Skeletal muscle tissue (tissue), 4 donors: ENCODE data around the gene EXTL1. TPM values are rescaled to one million over a fixed set of nuclear protein-coding genes. Genes with fewer than 3 reads are reported as not detected.

ENCODE experiments used
- H3K27ac ChIP-seq: one replicate; pipeline ENCODE4 v1.7.0; 2013; ENCODE audit warnings: mild to moderate bottlenecking, low read depth, low read length, inconsistent platforms
- H3K27me3 ChIP-seq, 3 donors: one replicate each; pipeline ENCODE4 v1.7.0; 2013; ENCODE audit warnings: low read length in 3 of 3; ENCODE audit not compliant: control insufficient read depth in 3 of 3, insufficient read depth in 3 of 3
- H3K36me3 ChIP-seq, 3 donors: one replicate each; pipeline ENCODE4 v1.7.0; 2013; ENCODE audit warnings: low read length in 3 of 3; ENCODE audit not compliant: control insufficient read depth in 3 of 3, insufficient read depth in 3 of 3
- H3K4me1 ChIP-seq, 3 donors: one replicate each; pipeline ENCODE4 v1.7.0; 2013; ENCODE audit warnings: low read length in 3 of 3, mild to moderate bottlenecking in 3 of 3; ENCODE audit not compliant: control insufficient read depth in 3 of 3, insufficient read depth in 3 of 3
- H3K4me3 ChIP-seq, 3 donors: one replicate each; pipeline ENCODE4 v1.7.0; 2013; ENCODE audit warnings: low read length in 3 of 3
- H3K9ac ChIP-seq, 3 donors: one replicate each; pipeline ENCODE4 v1.7.0; 2013; ENCODE audit warnings: low read length in 3 of 3, mild to moderate bottlenecking in 3 of 3, moderate library complexity in 2 of 3, low read depth in 1 of 3
- H3K9me3 ChIP-seq, 3 donors: one replicate each; pipeline ENCODE4 v1.7.0; 2013; ENCODE audit warnings: low read length in 3 of 3; ENCODE audit not compliant: control insufficient read depth in 3 of 3
- total RNA-seq: library from RNA; depleted of rRNA; stranded (reverse); fragments of >200 nt; gene quantifications from one replicate; pipeline ENCODE4 v1.2.3, GENCODE V29; 2014
- donor health status: Osteomylitis.

The EXTL1 gene
- total RNA-seq, 1 donor from 2014 or later, result 0.52 TPM

- no peaks in the 10 kb centered on the region for H3K9me3 ChIP-seq
- peak overlapping the region in 1 of 3 donors; percentile 22 for H3K4me3 ChIP-seq
- peaks cover 24 to 48% (median 46%) of the 10 kb centered on the region in 3 donors for H3K4me1 ChIP-seq
- no peaks in the 10 kb centered on the region for H3K36me3 ChIP-seq
- H3K27me3 ChIP-seq, result peaks cover 0 to 3% (median 3%) of the 10 kb centered on the region in 3 donors
- peak overlapping the region; percentile 57 to 73 (median 65) for H3K9ac ChIP-seq
- H3K27ac ChIP-seq, result peak overlapping the region; percentile 100
These were observed 16.3 kb downstream of the EXTL1 start for GRCh38 chr1:26037904-26038303.

GRCh38 chr1:26038477-26038876 lies 16.9 kb downstream of the EXTL1 start:
- H3K27ac ChIP-seq, result peak overlapping the region; percentile 100
- no peaks in the 10 kb centered on the region for H3K9me3 ChIP-seq
- no peaks in the 10 kb centered on the region for H3K36me3 ChIP-seq
- peak overlapping the region; percentile 42 to 73 (median 65) for H3K9ac ChIP-seq
- peaks cover 24 to 52% (median 48%) of the 10 kb centered on the region in 3 donors for H3K4me1 ChIP-seq
- peaks cover 0 to 8% (median 3%) of the 10 kb centered on the region in 3 donors for H3K27me3 ChIP-seq
- no peak overlapping the region for H3K4me3 ChIP-seq

- Histone ChIP-seq H3K27me3 (peaks cover 0 to 8% (median 3%) of the 10 kb centered on the region in 3 donors), H3K36me3 (no peaks in the 10 kb centered on the region), H3K4me1 (peaks cover 24 to 55% (median 49%) of the 10 kb centered on the region in 3 donors), H3K27ac (peak overlapping the region; percentile 100), H3K4me3 (no peak overlapping the region), H3K9ac (peak overlapping the region in 2 of 3 donors; percentile 42 to 73), H3K9me3 (no peaks in the 10 kb centered on the region)
These were observed 17.3 kb downstream of the EXTL1 start for GRCh38 chr1:26038904-26039303.

- Histone ChIP-seq H3K4me3 (no peak overlapping the region), H3K27me3 (peaks cover 8 to 14% (median 10%) of the 10 kb centered on the region in 3 donors), H3K27ac (no peak overlapping the region), H3K4me1 (peaks cover 13 to 60% (median 54%) of the 10 kb centered on the region in 3 donors), H3K9ac (no peak overlapping the region), H3K36me3 (no peaks in the 10 kb centered on the region), H3K9me3 (no peaks in the 10 kb centered on the region)
These were observed 19.8 kb downstream of the EXTL1 start for GRCh38 chr1:26041401-26041800.

GRCh38 chr1:26041978-26042377 lies 20.4 kb downstream of the EXTL1 start:
- no peak overlapping the region for H3K9ac ChIP-seq
- peaks cover 8 to 20% (median 15%) of the 10 kb centered on the region in 3 donors for H3K27me3 ChIP-seq
- H3K4me3 ChIP-seq, result no peak overlapping the region
- no peaks in the 10 kb centered on the region for H3K36me3 ChIP-seq
- no peak overlapping the region for H3K27ac ChIP-seq
- H3K9me3 ChIP-seq, result no peaks in the 10 kb centered on the region
- H3K4me1 ChIP-seq, result peaks cover 7 to 61% (median 55%) of the 10 kb centered on the region in 3 donors

- H3K4me3 ChIP-seq, result no peak overlapping the region
- no peaks in the 10 kb centered on the region for H3K36me3 ChIP-seq
- H3K9ac ChIP-seq, result no peak overlapping the region
- peaks cover 0 to 43% (median 38%) of the 10 kb centered on the region in 3 donors for H3K4me1 ChIP-seq
- no peak overlapping the region for H3K27ac ChIP-seq
- H3K9me3 ChIP-seq, result no peaks in the 10 kb centered on the region
- peaks cover 8 to 22% (median 18%) of the 10 kb centered on the region in 3 donors for H3K27me3 ChIP-seq
These were observed 22.2 kb downstream of the EXTL1 start for GRCh38 chr1:26043765-26044164.

GRCh38 chr1:26044414-26044813 lies 22.8 kb downstream of the EXTL1 start:
- no peak overlapping the region for H3K27ac ChIP-seq
- peaks cover 0 to 39% (median 35%) of the 10 kb centered on the region in 3 donors for H3K4me1 ChIP-seq
- H3K4me3 ChIP-seq, result no peak overlapping the region
- H3K27me3 ChIP-seq, result peaks cover 8 to 22% (median 18%) of the 10 kb centered on the region in 3 donors
- no peaks in the 10 kb centered on the region for H3K9me3 ChIP-seq
- H3K9ac ChIP-seq, result no peak overlapping the region
- no peaks in the 10 kb centered on the region for H3K36me3 ChIP-seq

GRCh38 chr1:26044971-26045721 lies 23.6 kb downstream of the EXTL1 start:
- Histone ChIP-seq H3K9me3 (no peaks in the 10 kb centered on the region), H3K9ac (peak overlapping the region in 1 of 3 donors; percentile 74), H3K27ac (peak overlapping the region; percentile 25), H3K4me3 (peak overlapping the region in 1 of 3 donors; percentile 54), H3K36me3 (no peaks in the 10 kb centered on the region), H3K4me1 (peaks cover 0 to 43% (median 39%) of the 10 kb centered on the region in 3 donors), H3K27me3 (peaks cover 8 to 22% (median 18%) of the 10 kb centered on the region in 3 donors)

- no peaks in the 10 kb centered on the region for H3K36me3 ChIP-seq
- peak within 1 kb of the TSS in 2 of 3 donors; percentile 59 to 74 for H3K9ac ChIP-seq
- peaks cover 0 to 43% (median 42%) of the 10 kb centered on the region in 3 donors for H3K4me1 ChIP-seq
- H3K27ac ChIP-seq, result peak within 1 kb of the TSS; percentile 25
- H3K27me3 ChIP-seq, result peaks cover 8 to 22% (median 18%) of the 10 kb centered on the region in 3 donors
- H3K9me3 ChIP-seq, result no peaks in the 10 kb centered on the region
- peak within 1 kb of the TSS in 2 of 3 donors; percentile 54 to 56 for H3K4me3 ChIP-seq
These were observed 24.2 kb downstream of the EXTL1 start, which contains the start of gene SLC30A2 for GRCh38 chr1:26045722-26046245. SLC30A2 (minus strand) TSS chr1:26046118; CDS start chr1:26045896, 222 bp downstream.
